Measurements from ENCODE around the gene DBX1. TPM values are rescaled to one million over a fixed set of nuclear protein-coding genes. Genes with fewer than 3 reads are reported as not detected.
"Not testable (repeated sequence)": the region's sequence is repeated elsewhere in the genome, so short reads cannot be mapped to it uniquely, and the experiment has no call there.

The DBX1 gene
- total and polyA plus RNA-seq, 10 donors: not detected

GRCh38 chr11:20132667-20133039, 27.6 kb downstream of the DBX1 start:
- 38 to 50% (median 44%) methylated on average over 8 of the region's 8 CpGs for WGBS, 5 donors
- Histone ChIP-seq H3K4me1 (peaks cover 0 to 13% (median 10%) of the 10 kb centered on the region in 6 donors), H3K4me3 (peak overlapping the region in 4 of 8 donors; percentile 29 to 64 (median 38)), H3K27me3 (replicated peaks in 1 of 7) (peaks cover 0 to 46% (median 11%) of the 10 kb centered on the region in 7 donors), H3K36me3 (no peaks in the 10 kb centered on the region), H3K9me3 (no peaks in the 10 kb centered on the region), H3K27ac (no peak overlapping the region)
- no peak for DNase-seq
- TF ChIP-seq POLR2AphosphoS5 (IDR thresholded peaks at IDR 0.05): no peak
- TF ChIP-seq, protein P1, sequence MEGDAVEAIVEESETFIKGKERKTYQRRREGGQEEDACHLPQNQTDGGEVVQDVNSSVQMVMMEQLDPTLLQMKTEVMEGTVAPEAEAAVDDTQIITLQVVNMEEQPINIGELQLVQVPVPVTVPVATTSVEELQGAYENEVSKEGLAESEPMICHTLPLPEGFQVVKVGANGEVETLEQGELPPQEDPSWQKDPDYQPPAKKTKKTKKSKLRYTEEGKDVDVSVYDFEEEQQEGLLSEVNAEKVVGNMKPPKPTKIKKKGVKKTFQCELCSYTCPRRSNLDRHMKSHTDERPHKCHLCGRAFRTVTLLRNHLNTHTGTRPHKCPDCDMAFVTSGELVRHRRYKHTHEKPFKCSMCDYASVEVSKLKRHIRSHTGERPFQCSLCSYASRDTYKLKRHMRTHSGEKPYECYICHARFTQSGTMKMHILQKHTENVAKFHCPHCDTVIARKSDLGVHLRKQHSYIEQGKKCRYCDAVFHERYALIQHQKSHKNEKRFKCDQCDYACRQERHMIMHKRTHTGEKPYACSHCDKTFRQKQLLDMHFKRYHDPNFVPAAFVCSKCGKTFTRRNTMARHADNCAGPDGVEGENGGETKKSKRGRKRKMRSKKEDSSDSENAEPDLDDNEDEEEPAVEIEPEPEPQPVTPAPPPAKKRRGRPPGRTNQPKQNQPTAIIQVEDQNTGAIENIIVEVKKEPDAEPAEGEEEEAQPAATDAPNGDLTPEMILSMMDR (IDR thresholded peaks at IDR 0.05 in 8 of 11, conservative IDR thresholded peaks at IDR 0.05 in 3 of 11): no peak
- TF ChIP-seq POLR2A (IDR thresholded peaks at IDR 0.05): no peak
- intact Hi-C loops (cut with DNase I; ENCODE audit: low total_unique reads): no loop called here

GRCh38 chr11:20131788-20132666, 28.2 kb downstream of the DBX1 start:
- 8 to 21% (median 12%) methylated on average over 41 to 51 of the region's 51 CpGs for whole genome bisulfite sequencing, 5 donors
- Histone ChIP-seq H3K36me3 (no peaks in the 10 kb centered on the region), H3K27ac (no peak overlapping the region), H3K9me3 (no peaks in the 10 kb centered on the region), H3K27me3 (replicated peaks in 1 of 7) (peaks cover 0 to 47% (median 11%) of the 10 kb centered on the region in 7 donors), H3K4me1 (peaks cover 0 to 13% (median 10%) of the 10 kb centered on the region in 6 donors), H3K4me3 (peak overlapping the region; percentile 3 to 64 (median 30))
- intact Hi-C loops (cut with DNase I; ENCODE audit: low total_unique reads): no loop called here
- no peak for TF ChIP-seq POLR2A (IDR thresholded peaks at IDR 0.05)
- TF ChIP-seq, protein P1 (IDR thresholded peaks at IDR 0.05 in 8 of 11, conservative IDR thresholded peaks at IDR 0.05 in 3 of 11): peak; percentile 28 to 79 (median 69)
- peak; percentile 81 for DNase-seq

DNA sequence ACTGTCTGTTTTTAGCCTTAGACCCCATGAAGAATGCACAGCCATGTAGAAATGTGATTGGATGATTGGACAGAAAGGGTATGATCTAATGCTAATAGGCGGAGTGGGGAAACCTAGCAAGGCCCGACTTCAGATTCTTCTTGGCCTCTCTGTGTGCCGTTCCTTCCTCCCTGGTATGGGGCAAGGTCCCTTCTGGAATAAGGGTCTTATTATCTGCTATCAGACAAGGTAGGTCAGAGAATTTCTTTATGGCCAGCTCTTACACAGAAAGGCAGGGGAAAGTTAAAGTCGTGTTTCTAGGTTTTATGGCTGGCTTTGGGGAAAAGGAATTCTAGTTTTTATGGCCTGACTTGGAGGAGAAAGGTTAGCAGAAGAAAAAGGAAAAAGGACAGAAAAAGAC, 30.6 kb downstream of the DBX1 start:
- Histone ChIP-seq H3K9me3 (no peaks in the 10 kb centered on the region), H3K36me3 (no peaks in the 10 kb centered on the region), H3K27ac (no peak overlapping the region), H3K4me1 (peaks cover 0 to 13% (median 10%) of the 10 kb centered on the region in 6 donors), H3K4me3 (no peak overlapping the region), H3K27me3 (replicated peaks in 1 of 7) (peaks cover 0 to 45% (median 11%) of the 10 kb centered on the region in 7 donors)
- intact Hi-C loops (cut with DNase I; ENCODE audit: low total_unique reads): loop anchor here (5.0 kb wide), 1 partner anchor 228 kb away; no protein-coding TSS in a partner anchor
- no peak for TF ChIP-seq POLR2A (IDR thresholded peaks at IDR 0.05)
- TF ChIP-seq, protein P1 (IDR thresholded peaks at IDR 0.05 in 8 of 11, conservative IDR thresholded peaks at IDR 0.05 in 3 of 11): no peak
- no peak for TF ChIP-seq POLR2AphosphoS5 (IDR thresholded peaks at IDR 0.05)
- DNase-seq: no peak
- WGBS, 5 donors: 86 to 91% (median 89%) methylated on average over 4 of the region's 4 CpGs

DNA sequence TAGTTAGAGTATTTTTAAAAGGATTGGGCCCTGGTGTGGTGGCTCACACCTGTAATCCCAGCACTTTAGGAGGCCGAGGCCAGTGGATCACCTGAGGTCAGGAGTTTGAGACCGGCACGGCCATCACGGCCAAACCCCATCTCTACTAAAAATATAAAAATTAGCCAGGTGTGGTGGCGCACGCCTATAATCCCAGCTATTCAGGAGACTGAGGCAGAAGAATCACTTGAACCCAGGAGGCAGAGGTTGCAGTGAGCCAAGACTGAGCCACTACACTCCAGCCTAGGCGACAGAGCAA, 31.8 kb downstream of the DBX1 start:
- DNase-seq, H3K4me3 ChIP-seq, H3K36me3 ChIP-seq, H3K27ac ChIP-seq, H3K9me3 ChIP-seq: not testable (repeated sequence)
- 84 to 100% (median 89%) methylated on average over 3 to 7 of the region's 7 CpGs for WGBS, 5 donors
- peaks cover 0 to 13% (median 10%) of the 10 kb centered on the region in 6 donors for H3K4me1 ChIP-seq
- peaks cover 0 to 34% (median 11%) of the 10 kb centered on the region in 7 donors for H3K27me3 ChIP-seq (replicated peaks in 1 of 7)
- intact Hi-C loops (cut with DNase I; ENCODE audit: low total_unique reads): loop anchor here (5.0 kb wide), 1 partner anchor 229 kb away; no protein-coding TSS in a partner anchor

Measured in spleen (tissue), 11 donors.